Nephron progenitor cell (in vitro differentiated cells): ENCODE measurements around the gene SLC25A10.

ENCODE experiments used
- DNase-seq: peaks from one replicate; pipeline ENCODE4 v3.0.0; 2021
- H3K27ac Mint-ChIP-seq: 2 replicates; pipeline ENCODE4 v1.8.0; 2021; ENCODE audit warnings: mild to moderate bottlenecking, moderate library complexity, mixed read lengths
- H3K27me3 Mint-ChIP-seq: 2 replicates; pipeline ENCODE4 v1.8.0; 2021; ENCODE audit warnings: mild to moderate bottlenecking, low read depth, mixed read lengths; ENCODE audit not compliant: poor library complexity
- H3K36me3 Mint-ChIP-seq: 2 replicates; pipeline ENCODE4 v1.8.0; 2021; ENCODE audit warnings: low read depth, mixed read lengths
- H3K4me1 Mint-ChIP-seq: 2 replicates; pipeline ENCODE4 v1.8.0; 2021; ENCODE audit warnings: mixed read lengths
- H3K4me3 Mint-ChIP-seq: 2 replicates; pipeline ENCODE4 v1.8.0; 2021; ENCODE audit warnings: mild to moderate bottlenecking, moderate library complexity, mixed read lengths
- H3K9me3 Mint-ChIP-seq: 2 replicates; pipeline ENCODE4 v1.8.0; 2021; ENCODE audit warnings: mild to moderate bottlenecking, moderate library complexity, mixed read lengths
- TF ChIP-seq, protein P1 (sequence below): fragments of 200-600 bp; sonication (generic); IDR thresholded peaks from 2 replicates; pipeline ENCODE4 v1.5.0; 2021; ENCODE audit warnings: antibody characterized with exemption

The SLC25A10 gene

DNA sequence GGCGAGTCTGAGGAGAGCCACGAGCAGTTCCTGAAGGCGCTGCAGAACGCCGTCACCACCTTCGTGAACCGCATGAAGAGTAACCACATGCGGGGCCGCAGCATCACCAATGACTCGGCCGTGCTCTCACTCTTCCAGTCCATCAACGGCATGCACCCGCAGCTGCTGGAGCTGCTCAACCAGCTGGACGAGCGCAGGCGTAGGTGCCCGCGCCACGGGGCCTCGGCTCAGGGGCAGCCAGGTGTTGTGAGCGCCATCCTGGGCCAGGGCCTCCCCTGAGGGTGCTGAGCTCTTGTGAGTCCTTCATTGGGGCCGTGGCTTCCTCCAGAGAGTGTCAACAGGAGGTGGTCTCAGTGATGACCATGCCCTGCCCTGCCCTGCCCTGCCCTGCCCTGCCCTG, 16.3 kb upstream of the SLC25A10 start:
- H3K27me3 Mint-ChIP-seq, result no peaks in the 10 kb centered on the region
- H3K27ac Mint-ChIP-seq, result no peak overlapping the region
- H3K9me3 Mint-ChIP-seq, result peaks cover 3% of the 10 kb centered on the region
- peaks cover 2% of the 10 kb centered on the region for H3K4me1 Mint-ChIP-seq
- no peak overlapping the region for H3K4me3 Mint-ChIP-seq
- H3K36me3 Mint-ChIP-seq, result peaks cover 30% of the 10 kb centered on the region
- DNase-seq, result no peak
- TF ChIP-seq, protein P1, sequence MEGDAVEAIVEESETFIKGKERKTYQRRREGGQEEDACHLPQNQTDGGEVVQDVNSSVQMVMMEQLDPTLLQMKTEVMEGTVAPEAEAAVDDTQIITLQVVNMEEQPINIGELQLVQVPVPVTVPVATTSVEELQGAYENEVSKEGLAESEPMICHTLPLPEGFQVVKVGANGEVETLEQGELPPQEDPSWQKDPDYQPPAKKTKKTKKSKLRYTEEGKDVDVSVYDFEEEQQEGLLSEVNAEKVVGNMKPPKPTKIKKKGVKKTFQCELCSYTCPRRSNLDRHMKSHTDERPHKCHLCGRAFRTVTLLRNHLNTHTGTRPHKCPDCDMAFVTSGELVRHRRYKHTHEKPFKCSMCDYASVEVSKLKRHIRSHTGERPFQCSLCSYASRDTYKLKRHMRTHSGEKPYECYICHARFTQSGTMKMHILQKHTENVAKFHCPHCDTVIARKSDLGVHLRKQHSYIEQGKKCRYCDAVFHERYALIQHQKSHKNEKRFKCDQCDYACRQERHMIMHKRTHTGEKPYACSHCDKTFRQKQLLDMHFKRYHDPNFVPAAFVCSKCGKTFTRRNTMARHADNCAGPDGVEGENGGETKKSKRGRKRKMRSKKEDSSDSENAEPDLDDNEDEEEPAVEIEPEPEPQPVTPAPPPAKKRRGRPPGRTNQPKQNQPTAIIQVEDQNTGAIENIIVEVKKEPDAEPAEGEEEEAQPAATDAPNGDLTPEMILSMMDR, result no peak

DNA sequence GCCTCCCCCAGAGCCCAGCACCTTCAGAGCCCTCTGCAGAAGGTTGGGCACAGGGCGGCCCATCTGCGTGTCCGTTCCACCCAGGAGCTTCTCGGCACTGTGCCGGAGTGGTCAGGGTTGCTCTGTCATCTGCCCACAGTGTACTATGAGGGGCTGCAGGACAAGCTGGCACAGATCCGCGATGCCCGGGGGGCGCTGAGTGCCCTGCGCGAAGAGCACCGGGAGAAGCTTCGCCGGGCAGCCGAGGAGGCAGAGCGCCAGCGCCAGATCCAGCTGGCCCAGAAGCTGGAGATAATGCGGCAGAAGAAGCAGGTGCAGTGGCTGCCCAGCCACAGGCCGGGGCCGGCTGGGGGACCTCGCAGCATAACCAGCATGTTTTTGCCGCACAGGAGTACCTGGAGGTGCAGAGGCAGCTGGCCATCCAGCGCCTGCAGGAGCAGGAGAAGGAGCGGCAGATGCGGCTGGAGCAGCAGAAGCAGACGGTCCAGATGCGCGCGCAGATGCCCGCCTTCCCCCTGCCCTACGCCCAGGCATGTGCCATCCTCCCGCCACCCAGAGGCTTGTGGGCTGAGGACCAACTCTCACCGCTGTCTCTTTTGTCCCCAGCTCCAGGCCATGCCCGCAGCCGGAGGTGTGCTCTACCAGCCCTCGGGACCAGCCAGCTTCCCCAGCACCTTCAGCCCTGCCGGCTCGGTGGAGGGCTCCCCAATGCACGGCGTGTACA, 15.7 kb upstream of the SLC25A10 start:
- H3K36me3 Mint-ChIP-seq, result peaks cover 34% of the 10 kb centered on the region
- TF ChIP-seq, protein P1, result no peak
- H3K27ac Mint-ChIP-seq, result no peak overlapping the region
- no peak overlapping the region for H3K4me3 Mint-ChIP-seq
- DNase-seq, result no peak
- peaks cover 7% of the 10 kb centered on the region for H3K4me1 Mint-ChIP-seq
- no peaks in the 10 kb centered on the region for H3K27me3 Mint-ChIP-seq
- H3K9me3 Mint-ChIP-seq, result peaks cover 3% of the 10 kb centered on the region

DNA sequence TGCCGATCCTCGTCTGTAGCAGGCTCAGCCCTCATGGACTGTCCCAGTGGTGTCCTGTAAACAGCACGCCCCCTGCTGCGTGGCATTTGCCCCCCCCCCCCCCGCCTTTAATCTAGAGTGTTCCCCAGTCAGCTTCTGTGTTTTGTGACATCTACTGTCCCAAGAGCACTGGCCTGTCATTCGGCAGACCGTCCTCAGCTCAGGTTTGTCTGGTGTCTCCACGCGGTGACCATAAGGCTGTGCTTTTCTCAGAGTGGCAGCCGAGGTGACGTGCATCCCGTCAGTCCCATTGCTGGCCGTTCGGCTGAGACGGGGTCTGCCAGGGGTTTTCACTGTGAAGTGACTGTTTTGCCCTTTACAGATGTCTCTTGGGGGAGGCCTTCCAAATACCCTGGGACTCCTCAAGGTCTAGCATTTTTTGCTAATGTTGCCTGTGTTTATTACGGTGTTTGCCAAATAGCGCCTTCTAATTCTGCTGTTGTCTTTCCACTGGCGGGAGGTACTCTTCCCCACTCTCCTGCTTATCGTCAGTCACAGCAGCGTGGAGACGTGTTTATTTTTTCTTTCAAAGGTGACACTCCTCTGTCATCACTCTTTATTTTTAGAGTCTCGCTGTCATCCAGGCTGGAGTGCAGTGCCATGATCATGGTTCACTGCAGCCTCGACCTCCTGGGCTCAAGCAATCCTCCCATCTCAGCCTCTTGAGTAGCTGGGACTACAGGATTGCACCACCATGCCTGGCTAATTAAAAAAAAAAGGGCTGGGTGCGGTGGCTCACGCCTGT, 14.6 kb upstream of the SLC25A10 start:
- Mint-ChIP-seq H3K27me3 (no peaks in the 10 kb centered on the region), H3K4me1 (peaks cover 18% of the 10 kb centered on the region), H3K27ac (peak overlapping the region; percentile 97), H3K4me3 (no peak overlapping the region), H3K9me3 (peaks cover 3% of the 10 kb centered on the region), H3K36me3 (peaks cover 34% of the 10 kb centered on the region)
- TF ChIP-seq, protein P1, result no peak
- no peak for DNase-seq

DNA sequence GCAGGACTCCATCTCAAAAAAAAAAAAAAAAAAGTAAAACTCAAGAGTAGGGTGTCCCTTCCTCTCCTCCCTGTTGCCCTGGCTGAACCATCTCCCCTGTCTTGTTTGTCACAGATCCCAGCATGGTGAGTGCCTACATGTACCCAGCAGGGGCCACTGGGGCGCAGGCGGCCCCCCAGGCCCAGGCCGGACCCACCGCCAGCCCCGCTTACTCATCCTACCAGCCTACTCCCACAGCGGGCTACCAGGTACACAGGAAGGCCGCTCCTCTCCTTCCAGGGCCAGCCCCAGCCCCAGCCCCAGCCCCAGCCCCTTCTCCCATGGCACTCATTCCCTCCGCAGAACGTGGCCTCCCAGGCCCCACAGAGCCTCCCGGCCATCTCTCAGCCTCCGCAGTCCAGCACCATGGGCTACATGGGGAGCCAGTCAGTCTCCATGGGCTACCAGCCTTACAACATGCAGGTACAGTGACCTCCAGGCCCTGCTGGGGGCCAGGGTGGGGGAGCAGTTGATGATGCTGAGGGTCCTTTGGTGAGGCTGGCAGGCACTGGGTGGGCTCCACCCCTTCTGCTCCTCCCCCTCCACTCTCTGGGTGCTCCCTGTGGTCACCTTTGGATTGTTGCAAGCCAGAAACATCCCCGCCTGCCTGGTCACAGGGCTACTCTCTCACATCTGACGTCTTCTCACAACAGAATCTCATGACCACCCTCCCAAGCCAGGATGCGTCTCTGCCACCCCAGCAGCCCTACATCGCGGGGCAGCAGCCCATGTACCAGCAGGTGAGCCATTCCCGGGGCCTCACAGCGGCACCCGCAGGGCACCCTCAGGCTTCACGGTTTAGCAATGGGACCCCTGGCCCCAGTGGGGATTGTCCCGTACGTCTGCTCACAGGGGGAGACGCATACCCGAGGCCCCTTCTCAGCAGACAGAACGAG, 11.5 kb upstream of the SLC25A10 start:
- Mint-ChIP-seq H3K4me3 (peak overlapping the region; percentile 70), H3K9me3 (peaks cover 3% of the 10 kb centered on the region), H3K27me3 (no peaks in the 10 kb centered on the region), H3K4me1 (peaks cover 27% of the 10 kb centered on the region), H3K27ac (no peak overlapping the region), H3K36me3 (peaks cover 43% of the 10 kb centered on the region)
- TF ChIP-seq, protein P1, result no peak
- no peak for DNase-seq

DNA sequence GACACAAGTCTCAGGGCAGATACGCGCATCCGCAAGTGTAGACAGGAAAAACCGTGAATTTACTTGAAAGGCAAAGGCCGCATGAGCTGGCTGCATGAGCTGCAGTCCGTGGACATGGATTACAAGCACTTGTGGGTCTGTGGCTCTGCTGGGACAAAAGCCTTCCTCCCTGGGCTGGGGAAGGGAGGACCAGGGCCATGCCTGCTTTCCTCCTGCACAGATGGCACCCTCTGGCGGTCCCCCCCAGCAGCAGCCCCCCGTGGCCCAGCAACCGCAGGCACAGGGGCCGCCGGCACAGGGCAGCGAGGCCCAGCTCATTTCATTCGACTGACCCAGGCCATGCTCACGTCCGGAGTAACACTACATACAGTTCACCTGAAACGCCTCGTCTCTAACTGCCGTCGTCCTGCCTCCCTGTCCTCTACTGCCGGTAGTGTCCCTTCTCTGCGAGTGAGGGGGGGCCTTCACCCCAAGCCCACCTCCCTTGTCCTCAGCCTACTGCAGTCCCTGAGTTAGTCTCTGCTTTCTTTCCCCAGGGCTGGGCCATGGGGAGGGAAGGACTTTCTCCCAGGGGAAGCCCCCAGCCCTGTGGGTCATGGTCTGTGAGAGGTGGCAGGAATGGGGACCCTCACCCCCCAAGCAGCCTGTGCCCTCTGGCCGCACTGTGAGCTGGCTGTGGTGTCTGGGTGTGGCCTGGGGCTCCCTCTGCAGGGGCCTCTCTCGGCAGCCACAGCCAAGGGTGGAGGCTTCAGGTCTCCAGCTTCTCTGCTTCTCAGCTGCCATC, 10.6 kb upstream of the SLC25A10 start:
- Mint-ChIP-seq H3K4me3 (peak overlapping the region; percentile 97), H3K27ac (no peak overlapping the region), H3K36me3 (peaks cover 51% of the 10 kb centered on the region), H3K4me1 (peaks cover 27% of the 10 kb centered on the region), H3K27me3 (no peaks in the 10 kb centered on the region), H3K9me3 (peaks cover 3% of the 10 kb centered on the region)
- TF ChIP-seq, protein P1, result no peak
- DNase-seq, result no peak
